GM12878 (cell line): ENCODE results near the gene PGAM4. TPM values are rescaled to one million over a fixed set of nuclear protein-coding genes. Genes with fewer than 3 reads are reported as not detected.

Source experiments
- ATAC-seq: fragments of 200-7000 bp; cut with Tn5 transposase; 3 replicates; pipeline ENCODE4 v1.9.1; 2020; ENCODE audit warnings: mild to moderate bottlenecking, moderate library complexity
- BruUV-seq: library from RNA; stranded (reverse); fragments of 400-500 nt; replicated peaks from 2 replicates; lab custom pipeline; 2021; lab: Mats Ljungman, UMichigan
- CTCF ChIA-PET: fragments of 300-600 bp; sonication (Branson Sonifier 250); formaldehyde crosslinking; extraction: SDS; loops from one replicate; lab custom pipeline; 2021; ENCODE audit warnings: inconsistent platforms; lab: Yijun Ruan, JAX
- POLR2A ChIA-PET: fragments of 350-600 bp; formaldehyde crosslinking; extraction: SDS; loops from one replicate; lab custom pipeline; 2021; ENCODE audit warnings: inconsistent platforms; lab: Charles Lee
- RAD21 ChIA-PET: fragments of 300-600 bp; sonication (Branson Sonifier 250); formaldehyde crosslinking; loops from one replicate; lab custom pipeline; 2023; ENCODE audit warnings: antibody characterized with exemption; ENCODE audit not compliant: unreplicated experiment; lab: Charles Lee
- SMC1A ChIA-PET: fragments of 300-600 bp; sonication (Branson Sonifier 250); formaldehyde crosslinking; loops from one replicate; lab custom pipeline; 2023; ENCODE audit not compliant: unreplicated experiment, uncharacterized antibody; lab: Charles Lee
- DNase-seq: peaks from one replicate; pipeline ENCODE4 v3.0.0-alpha.2; 2011; ENCODE audit warnings: low read depth, low spot score
- FAIRE-seq: peaks from 3 replicates; lab custom pipeline; 2011; peaks lifted over from hg19 to GRCh38; lab: Jason Lieb, UNC
- H2AFZ ChIP-seq: 2 replicates; pipeline ENCODE4 v1.6.0; 2011; ENCODE audit warnings: low read depth, low read length, control low read depth; ENCODE audit not compliant: control insufficient read depth
- H3K27ac ChIP-seq: 2 replicates; pipeline ENCODE4 v1.5.1; 2011; ENCODE audit warnings: control low read depth; ENCODE audit not compliant: control insufficient read depth, insufficient read depth
- H3K27me3 ChIP-seq, 2 experiments: replicated peaks in 1 of 2; 2 replicates each; pipeline versions ENCODE4 v1.6.0 to v1.6.1; 2011; ENCODE audit warnings: low read length in 1 of 2; ENCODE audit not compliant: control insufficient read depth in 2 of 2, insufficient read depth in 2 of 2
- H3K36me3 ChIP-seq, 2 experiments: 2 replicates each; pipeline ENCODE4 v1.5.1; 2011; ENCODE audit warnings: low read length in 1 of 2; ENCODE audit not compliant: control insufficient read depth in 2 of 2, insufficient read depth in 2 of 2
- H3K4me1 ChIP-seq: 2 replicates; pipeline ENCODE4 v1.6.1; 2011; ENCODE audit warnings: mild to moderate bottlenecking, low read length, moderate library complexity, mixed read lengths; ENCODE audit not compliant: control insufficient read depth, insufficient read depth
- H3K4me2 ChIP-seq: 2 replicates; pipeline ENCODE4 v1.6.0; 2011; ENCODE audit warnings: control low read depth; ENCODE audit not compliant: control insufficient read depth, insufficient read depth
- H3K4me3 ChIP-seq: fragments of 200-600 bp; sonication (generic); 2 replicates; pipeline ENCODE4 v1.5.1; 2016
- H3K79me2 ChIP-seq: 2 replicates; pipeline ENCODE4 v1.6.0; 2011; ENCODE audit warnings: low read length; ENCODE audit not compliant: control insufficient read depth, insufficient read depth
- H3K9ac ChIP-seq: 2 replicates; pipeline ENCODE4 v1.8.0; 2011; ENCODE audit warnings: low read length, control low read depth, mixed read lengths; ENCODE audit not compliant: control insufficient read depth, insufficient read depth
- H3K9me3 ChIP-seq: replicated peaks from 3 replicates; pipeline ENCODE4 v1.5.1; 2011; ENCODE audit warnings: mild to moderate bottlenecking, low read length; ENCODE audit not compliant: control insufficient read depth, insufficient read depth
- H4K20me1 ChIP-seq: 2 replicates; pipeline ENCODE4 v1.6.0; 2011; ENCODE audit not compliant: control insufficient read depth, insufficient read depth
- BCL11A ChIP-seq: IDR thresholded peaks from 2 replicates; pipeline ENCODE4 v1.6.1; 2011; ENCODE audit warnings: low read depth, low read length
- CEBPB ChIP-seq, 2 experiments: fragments of 150-350 bp in 1 of 2; IDR thresholded peaks; 2 replicates each; pipeline ENCODE4 v1.6.1; 2012 to 2014; ENCODE audit warnings: low read depth in 2 of 2, low read length in 2 of 2, borderline replicate concordance in 1 of 2, inconsistent platforms in 1 of 2
- DPF2 ChIP-seq: fragments of 450-650 bp; IDR thresholded peaks from 2 replicates; pipeline ENCODE4 v1.6.1; 2017; ENCODE audit warnings: mild to moderate bottlenecking
- HDAC6 ChIP-seq: fragments of 200-600 bp; sonication (generic); IDR thresholded peaks from one replicate; pipeline ENCODE4 v1.8.0; 2017; ENCODE audit warnings: antibody characterized with exemption; ENCODE audit not compliant: unreplicated experiment
- KDM1A ChIP-seq: fragments of 200-600 bp; sonication (generic); IDR thresholded peaks from 2 replicates; pipeline ENCODE4 v1.6.1; 2016; ENCODE audit warnings: borderline replicate concordance
- LARP7 ChIP-seq: fragments of 450-650 bp; IDR thresholded peaks from 2 replicates; pipeline ENCODE4 v1.6.1; 2017; ENCODE audit warnings: mild to moderate bottlenecking
- MTA3 ChIP-seq: IDR thresholded peaks from 2 replicates; pipeline ENCODE4 v1.6.1; 2012; ENCODE audit warnings: low read length, inconsistent platforms, borderline replicate concordance
- MYC ChIP-seq: IDR thresholded peaks from 2 replicates; pipeline ENCODE4 v1.6.1; 2011; ENCODE audit warnings: mild to moderate bottlenecking, low read length, moderate library complexity, inconsistent platforms; ENCODE audit not compliant: insufficient read depth, insufficient replicate concordance, insufficient read length, severe bottlenecking
- NR2C2 ChIP-seq: IDR thresholded peaks from 2 replicates; pipeline ENCODE4 v1.6.1; 2011; ENCODE audit warnings: borderline replicate concordance, low read depth; ENCODE audit not compliant: control insufficient read depth, insufficient read length
- NR2F1 ChIP-seq: fragments of 450-650 bp; conservative IDR thresholded peaks from 2 replicates; pipeline ENCODE4 v1.6.1; 2017; ENCODE audit warnings: mild to moderate bottlenecking
- POLR2AphosphoS2 ChIP-seq: IDR thresholded peaks from 2 replicates; pipeline ENCODE4 v1.6.1; 2011; ENCODE audit warnings: low read depth, mild to moderate bottlenecking, low read length, improper control_type of control experiment, moderate library complexity
- SMAD1 ChIP-seq: fragments of 450-650 bp; IDR thresholded peaks from 2 replicates; pipeline ENCODE4 v1.6.1; 2018; ENCODE audit warnings: mild to moderate bottlenecking, low read depth; ENCODE audit not compliant: partially characterized antibody
- SMAD5 ChIP-seq: IDR thresholded peaks from 2 replicates; pipeline ENCODE4 v1.6.1; 2016; ENCODE audit warnings: antibody characterized with exemption, low read depth
- SMC3 ChIP-seq: IDR thresholded peaks from 2 replicates; pipeline ENCODE4 v1.6.1; 2011; ENCODE audit warnings: low read length, improper control_type of control experiment, borderline replicate concordance
- SPI1 ChIP-seq: IDR thresholded peaks from 2 replicates; pipeline ENCODE4 v1.6.1; 2011; ENCODE audit warnings: low read depth, mild to moderate bottlenecking, low read length, moderate library complexity, borderline replicate concordance; ENCODE audit not compliant: insufficient read depth
- SRF ChIP-seq, 2 experiments: IDR thresholded peaks; 2 replicates each; pipeline ENCODE4 v1.6.1; 2011; ENCODE audit warnings: low read depth in 2 of 2, low read length in 2 of 2, mild to moderate bottlenecking in 1 of 2, moderate library complexity in 1 of 2
- ZZZ3 ChIP-seq: IDR thresholded peaks from 2 replicates; pipeline ENCODE4 v1.6.1; 2011; ENCODE audit warnings: low read depth; ENCODE audit not compliant: control insufficient read depth, insufficient read length
- in situ Hi-C: fragments of 300-500 bp; cut with MboI; formaldehyde crosslinking; loops from 9 replicates; pipeline ENCODE4 v1.14.3; 2018; ENCODE audit warnings: mixed read lengths
- intact Hi-C: fragments of 100-400 bp; cut with micrococcal nuclease; formaldehyde crosslinking; loops from one replicate; pipeline ENCODE4 v1.14.2; 2022; ENCODE audit not compliant: unreplicated experiment
- polyA plus RNA-seq, 11 experiments: library from polyadenylated mRNA; depleted of rRNA in 4 of 11; unstranded in 6 of 11; stranded (reverse) in 5 of 11; fragments of >200 nt; fragmentation: Nextera tagmentation in 4 of 11; fragmentation: Illumina TruSeq in 1 of 11; extraction: Ambion mirVana in 4 of 11; extraction: Trizol in 1 of 11; gene quantifications; 1 replicate in 1 of 11; 2 replicates in 10 of 11; pipeline versions ENCODE4 v1.2.1 to v1.2.3, GENCODE V29; 2011 to 2016; ENCODE audit warnings: inconsistent platforms in 2 of 11, missing spikeins in 2 of 11, low read depth in 1 of 11
- total RNA-seq, 4 experiments: library from RNA; depleted of rRNA in 3 of 4; stranded (reverse); fragments of >200 nt in 3 of 4; fragmentation: Illumina TruSeq in 1 of 4; extraction: Trizol in 1 of 4; gene quantifications; 2 replicates each; pipeline versions ENCODE4 v1.2.1 to v1.2.3, GENCODE V29; 2013 to 2021
- TF ChIP-seq, protein P1 (sequence below): fragments of 450-650 bp; IDR thresholded peaks from 2 replicates; pipeline ENCODE4 v1.6.1; 2016; ENCODE audit warnings: mild to moderate bottlenecking
- TF ChIP-seq, protein P2 (sequence below): fragments of 450-650 bp; conservative IDR thresholded peaks from 2 replicates; pipeline ENCODE4 v1.6.1; 2017; ENCODE audit warnings: mild to moderate bottlenecking, moderate library complexity

PGAM4 gene
- total and polyA plus RNA-seq, 10 of the 15 experiments (the other 5 are each of a cell fraction or from before 2014, with no cell fraction given): 0.24 to 0.80 (median 0.36) TPM; not detected in 6

DNA sequence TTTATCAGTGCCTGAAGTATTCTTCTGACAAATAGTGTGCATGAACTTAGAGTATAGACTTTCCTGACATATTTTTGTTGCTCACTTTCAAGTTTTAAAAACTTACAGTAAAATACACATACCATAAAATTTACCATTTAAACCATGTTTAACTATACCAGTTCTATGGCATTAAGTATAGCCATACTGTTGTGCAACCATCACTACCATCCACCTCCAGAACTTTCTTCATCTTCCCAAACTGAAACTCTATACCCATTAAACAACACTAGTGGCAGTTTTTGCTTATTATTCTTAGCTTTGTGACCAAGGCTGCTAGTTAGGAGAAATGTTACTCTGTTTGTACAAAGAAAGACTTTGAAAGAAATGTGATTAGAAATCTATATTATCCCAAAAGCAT lies 33.1 kb downstream of the PGAM4 start:
- intact Hi-C loops: no loop called here
- no peaks in the 10 kb centered on the region for H4K20me1 ChIP-seq
- no peak for ATAC-seq
- no peak overlapping the region for H3K4me3 ChIP-seq
- ChIA-PET RAD21 (interaction anchor here (1.1 kb wide), 1 partner anchor 24 kb away, joined by 3 read pairs; no protein-coding TSS in a partner anchor), CTCF (no interaction called here), POLR2A (no interaction called here), SMC1A (interaction anchor here (0.9 to 1.5 kb wide), 3 partner anchors 8 to 89 kb away, joined by 3 to 4 read pairs (median 4); no protein-coding TSS in a partner anchor)
- H3K9ac ChIP-seq: no peak overlapping the region
- TF ChIP-seq SMAD1 (no peak), CEBPB (IDR thresholded peaks at IDR 0.05; ENCODE audit: borderline replicate concordance in 1 of 2, low read depth in 2 of 2, low read length in 2 of 2) (no peak), SRF (IDR thresholded peaks at IDR 0.05; ENCODE audit: low read depth in 2 of 2, low read length in 2 of 2) (no peak), MYC (no peak), MTA3 (no peak), DPF2 (no peak), POLR2AphosphoS2 (no peak), NR2C2 (no peak), SMC3 (no peak), KDM1A (no peak), NR2F1 (no peak), SMAD5 (no peak), ZZZ3 (no peak), LARP7 (no peak), SPI1 (no peak), HDAC6 (no peak), BCL11A (no peak)
- TF ChIP-seq, protein P1, sequence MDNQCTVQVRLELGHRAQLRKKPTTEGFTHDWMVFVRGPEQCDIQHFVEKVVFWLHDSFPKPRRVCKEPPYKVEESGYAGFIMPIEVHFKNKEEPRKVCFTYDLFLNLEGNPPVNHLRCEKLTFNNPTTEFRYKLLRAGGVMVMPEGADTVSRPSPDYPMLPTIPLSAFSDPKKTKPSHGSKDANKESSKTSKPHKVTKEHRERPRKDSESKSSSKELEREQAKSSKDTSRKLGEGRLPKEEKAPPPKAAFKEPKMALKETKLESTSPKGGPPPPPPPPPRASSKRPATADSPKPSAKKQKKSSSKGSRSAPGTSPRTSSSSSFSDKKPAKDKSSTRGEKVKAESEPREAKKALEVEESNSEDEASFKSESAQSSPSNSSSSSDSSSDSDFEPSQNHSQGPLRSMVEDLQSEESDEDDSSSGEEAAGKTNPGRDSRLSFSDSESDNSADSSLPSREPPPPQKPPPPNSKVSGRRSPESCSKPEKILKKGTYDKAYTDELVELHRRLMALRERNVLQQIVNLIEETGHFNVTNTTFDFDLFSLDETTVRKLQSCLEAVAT: no peak
- TF ChIP-seq, protein P2, sequence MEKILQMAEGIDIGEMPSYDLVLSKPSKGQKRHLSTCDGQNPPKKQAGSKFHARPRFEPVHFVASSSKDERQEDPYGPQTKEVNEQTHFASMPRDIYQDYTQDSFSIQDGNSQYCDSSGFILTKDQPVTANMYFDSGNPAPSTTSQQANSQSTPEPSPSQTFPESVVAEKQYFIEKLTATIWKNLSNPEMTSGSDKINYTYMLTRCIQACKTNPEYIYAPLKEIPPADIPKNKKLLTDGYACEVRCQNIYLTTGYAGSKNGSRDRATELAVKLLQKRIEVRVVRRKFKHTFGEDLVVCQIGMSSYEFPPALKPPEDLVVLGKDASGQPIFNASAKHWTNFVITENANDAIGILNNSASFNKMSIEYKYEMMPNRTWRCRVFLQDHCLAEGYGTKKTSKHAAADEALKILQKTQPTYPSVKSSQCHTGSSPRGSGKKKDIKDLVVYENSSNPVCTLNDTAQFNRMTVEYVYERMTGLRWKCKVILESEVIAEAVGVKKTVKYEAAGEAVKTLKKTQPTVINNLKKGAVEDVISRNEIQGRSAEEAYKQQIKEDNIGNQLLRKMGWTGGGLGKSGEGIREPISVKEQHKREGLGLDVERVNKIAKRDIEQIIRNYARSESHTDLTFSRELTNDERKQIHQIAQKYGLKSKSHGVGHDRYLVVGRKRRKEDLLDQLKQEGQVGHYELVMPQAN: no peak
- H2AFZ ChIP-seq: no peak overlapping the region
- no peak for FAIRE-seq
- no TSS peak for BruUV-seq
- no peak overlapping the region for H3K27ac ChIP-seq
- in situ Hi-C loops: no loop called here
- no peaks in the 10 kb centered on the region for H3K27me3 ChIP-seq
- no peaks in the 10 kb centered on the region for H3K36me3 ChIP-seq
- no peak for DNase-seq
- no peak overlapping the region for H3K4me2 ChIP-seq
- no peaks in the 10 kb centered on the region for H3K79me2 ChIP-seq
- H3K9me3 ChIP-seq: no peaks in the 10 kb centered on the region
- H3K4me1 ChIP-seq: no peaks in the 10 kb centered on the region
